Astrocyte of the cerebellum (primary cell): Measurements from ENCODE around the gene MAP2K2.

Experiments
- DNase-seq: peaks from one replicate; pipeline ENCODE4 v3.0.0-alpha.2; 2011; ENCODE audit warnings: low read depth
- H3K4me3 ChIP-seq: 2 replicates; pipeline ENCODE4 v1.5.1; 2011; ENCODE audit warnings: mild to moderate bottlenecking, low read depth, low read length, moderate library complexity
- in situ Hi-C: cut with HindIII; loops from 2 replicates; pipeline ENCODE4 v1.10.0; 2017; ENCODE audit warnings: low sequenced_read_pairs
- TF ChIP-seq, protein P1 (sequence below): IDR thresholded peaks from 2 replicates; pipeline ENCODE4 v1.5.1; 2012; ENCODE audit warnings: low read length, low read depth, moderate library complexity, mild to moderate bottlenecking; ENCODE audit errors: missing control alignments

The MAP2K2 gene

DNA sequence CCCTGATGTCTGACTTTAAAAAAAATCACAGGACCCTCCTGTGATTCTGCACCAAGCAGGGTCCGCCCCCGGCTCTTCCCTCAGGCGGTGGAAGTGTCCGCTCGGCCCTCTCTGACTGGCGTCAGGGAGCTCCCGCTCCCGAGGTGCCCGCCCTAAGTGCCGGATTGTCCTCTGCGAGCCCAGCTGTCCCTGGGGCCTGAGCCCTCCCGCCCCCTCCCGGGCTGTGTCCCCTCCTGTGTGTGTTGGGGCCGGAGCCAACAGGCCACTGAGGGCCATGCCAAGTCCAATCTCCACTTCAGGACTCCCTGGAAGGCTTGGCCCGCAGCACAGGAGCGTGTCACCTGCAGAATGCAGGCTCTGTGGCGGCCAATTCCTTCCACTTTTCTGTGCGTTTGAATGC is 25.4 kb downstream of the MAP2K2 start:
- TF ChIP-seq, protein P1, sequence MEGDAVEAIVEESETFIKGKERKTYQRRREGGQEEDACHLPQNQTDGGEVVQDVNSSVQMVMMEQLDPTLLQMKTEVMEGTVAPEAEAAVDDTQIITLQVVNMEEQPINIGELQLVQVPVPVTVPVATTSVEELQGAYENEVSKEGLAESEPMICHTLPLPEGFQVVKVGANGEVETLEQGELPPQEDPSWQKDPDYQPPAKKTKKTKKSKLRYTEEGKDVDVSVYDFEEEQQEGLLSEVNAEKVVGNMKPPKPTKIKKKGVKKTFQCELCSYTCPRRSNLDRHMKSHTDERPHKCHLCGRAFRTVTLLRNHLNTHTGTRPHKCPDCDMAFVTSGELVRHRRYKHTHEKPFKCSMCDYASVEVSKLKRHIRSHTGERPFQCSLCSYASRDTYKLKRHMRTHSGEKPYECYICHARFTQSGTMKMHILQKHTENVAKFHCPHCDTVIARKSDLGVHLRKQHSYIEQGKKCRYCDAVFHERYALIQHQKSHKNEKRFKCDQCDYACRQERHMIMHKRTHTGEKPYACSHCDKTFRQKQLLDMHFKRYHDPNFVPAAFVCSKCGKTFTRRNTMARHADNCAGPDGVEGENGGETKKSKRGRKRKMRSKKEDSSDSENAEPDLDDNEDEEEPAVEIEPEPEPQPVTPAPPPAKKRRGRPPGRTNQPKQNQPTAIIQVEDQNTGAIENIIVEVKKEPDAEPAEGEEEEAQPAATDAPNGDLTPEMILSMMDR = no peak
- H3K4me3 ChIP-seq = no peak overlapping the region
- no peak for DNase-seq
- in situ Hi-C loops = no loop called here

DNA sequence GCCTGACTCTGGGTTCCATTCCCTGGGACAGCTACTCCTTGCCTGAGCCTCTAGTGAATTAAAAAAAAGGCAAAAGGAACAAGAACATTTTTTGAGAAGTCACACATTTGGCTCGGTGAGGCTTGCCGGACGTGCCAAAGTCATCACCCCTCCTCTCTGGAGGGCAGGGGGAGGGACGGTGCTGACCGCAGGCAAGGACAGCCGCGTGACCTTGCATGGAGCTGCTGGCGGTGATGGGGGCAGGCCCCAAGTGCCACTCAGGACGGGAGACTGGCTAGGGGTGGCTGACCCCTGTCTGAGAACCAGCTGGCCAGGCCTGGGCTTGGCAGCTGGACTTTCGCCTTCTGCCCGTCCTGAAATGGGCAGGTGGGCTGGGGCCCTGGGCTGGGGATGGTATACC is 26.4 kb downstream of the MAP2K2 start:
- in situ Hi-C loops = no loop called here
- TF ChIP-seq, protein P1 = no peak
- H3K4me3 ChIP-seq = no peak overlapping the region
- DNase-seq = no peak

DNA sequence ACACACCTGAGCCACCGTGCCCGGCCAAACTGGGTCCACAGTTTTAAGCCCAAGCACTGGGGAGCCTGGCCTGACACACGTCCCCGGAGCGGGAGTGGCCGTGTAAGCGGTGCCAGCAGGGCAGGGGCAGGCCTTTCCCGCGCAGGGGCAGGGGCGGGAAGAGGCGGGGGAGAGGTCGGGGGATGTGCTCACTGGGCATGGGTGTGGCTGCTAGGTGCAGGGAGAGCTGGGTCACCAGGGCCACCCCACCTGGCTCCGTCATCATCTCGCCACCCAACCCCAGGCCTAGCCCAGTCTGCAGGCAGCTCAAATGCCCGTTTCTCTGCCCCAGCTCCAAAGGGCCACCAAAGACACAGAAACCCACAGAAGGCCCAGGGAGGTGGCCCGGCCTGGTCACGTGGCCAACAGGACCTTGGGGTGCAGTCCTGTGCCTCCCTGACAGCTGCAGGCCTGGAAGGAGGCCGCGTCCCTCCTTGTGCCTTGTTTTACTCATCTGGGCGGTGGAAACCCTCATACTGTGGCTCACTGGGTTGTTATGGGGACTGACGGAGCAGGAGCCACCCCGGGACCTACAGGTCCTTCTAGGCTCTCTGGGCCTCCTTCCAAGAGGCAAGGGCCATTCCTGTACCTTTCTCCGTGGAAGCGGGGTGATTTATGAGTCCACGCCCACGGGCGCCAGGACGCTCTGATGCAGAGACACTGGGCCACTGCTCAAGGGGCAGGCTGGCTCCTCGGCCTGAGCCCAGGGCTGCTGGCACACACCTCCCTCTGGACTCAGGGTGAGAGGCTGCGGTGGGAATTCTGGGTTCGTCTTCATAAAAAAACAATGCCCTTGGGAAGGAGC is 27.7 kb downstream of the MAP2K2 start:
- H3K4me3 ChIP-seq = no peak overlapping the region
- TF ChIP-seq, protein P1 = no peak
- no peak for DNase-seq
- in situ Hi-C loops = no loop called here

DNA sequence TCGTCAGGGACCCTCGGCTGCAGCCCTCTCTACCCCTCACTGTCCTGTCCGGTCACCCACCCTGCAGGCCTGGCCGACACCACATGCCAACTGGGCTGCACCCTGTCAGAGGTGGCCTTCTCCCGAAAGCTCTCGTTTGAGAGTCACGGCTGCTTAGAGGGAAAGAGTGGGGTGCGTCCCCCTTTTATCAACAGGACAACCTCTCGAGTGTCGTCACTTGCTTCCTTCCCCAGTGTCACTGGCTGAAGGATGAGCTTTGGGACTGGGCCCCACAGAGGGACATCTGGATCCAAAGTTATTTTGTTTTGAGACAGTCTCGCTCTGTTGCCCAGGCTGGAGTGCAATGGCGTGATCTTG is 28.5 kb downstream of the MAP2K2 start:
- TF ChIP-seq, protein P1 = no peak
- in situ Hi-C loops = no loop called here
- no peak overlapping the region for H3K4me3 ChIP-seq
- DNase-seq = no peak

DNA sequence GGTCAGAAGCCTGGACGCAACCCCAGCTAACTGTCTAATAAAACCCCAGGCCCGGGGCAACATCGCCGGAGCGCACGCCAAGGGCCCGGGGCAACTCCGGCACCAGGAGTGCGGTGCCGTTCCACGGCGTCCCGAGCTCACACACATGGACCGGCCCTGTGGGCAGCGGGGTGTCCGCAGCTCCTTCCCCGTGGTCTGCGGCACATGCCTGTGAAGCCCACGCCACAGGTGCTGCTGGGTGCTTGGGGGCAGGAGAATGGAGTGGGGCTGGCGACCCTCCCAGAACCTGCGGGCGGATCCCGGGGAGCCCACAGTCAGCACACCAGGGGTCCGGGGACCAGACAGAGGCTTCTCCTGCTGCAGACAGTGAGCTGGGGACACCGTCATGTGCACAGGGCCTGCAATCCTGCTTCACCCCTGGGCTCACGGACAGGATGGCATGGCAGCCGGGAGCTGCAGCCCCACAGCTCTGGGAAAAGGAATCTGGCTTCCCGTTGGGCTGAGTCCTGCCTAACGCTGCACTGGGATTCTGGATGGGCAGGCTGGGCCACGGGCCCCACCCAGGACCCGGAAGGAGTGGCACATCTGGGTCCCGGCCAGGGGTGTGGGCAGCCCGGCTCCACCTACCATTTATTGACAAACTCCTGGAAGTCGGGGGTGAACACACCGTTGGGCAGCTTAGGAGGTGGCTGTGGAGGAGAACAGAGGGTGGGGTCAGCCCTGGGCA is 29.0 kb downstream of the MAP2K2 start:
- TF ChIP-seq, protein P1 = no peak
- no peak for DNase-seq
- in situ Hi-C loops = no loop called here
- no peak overlapping the region for H3K4me3 ChIP-seq

DNA sequence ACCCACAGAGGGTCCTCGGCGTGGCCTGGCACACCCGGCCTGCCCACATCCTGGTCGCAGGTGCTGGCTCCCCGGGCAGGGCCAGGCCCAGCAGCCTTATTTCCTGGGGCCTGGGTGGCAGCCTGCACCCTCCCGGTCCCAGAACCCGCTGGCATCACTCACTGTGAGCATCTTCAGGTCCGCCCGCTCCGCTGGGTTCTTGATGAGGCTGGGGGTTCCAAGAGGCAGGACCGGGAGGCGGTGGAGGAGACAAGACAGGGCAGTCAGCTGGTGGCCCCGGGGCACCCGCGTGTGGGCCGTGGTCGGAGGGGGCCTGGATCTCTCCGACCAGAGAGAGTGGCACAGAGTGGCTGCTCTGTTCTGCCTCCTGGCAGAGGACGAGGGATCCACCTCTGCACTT is 29.6 kb downstream of the MAP2K2 start:
- H3K4me3 ChIP-seq = no peak overlapping the region
- in situ Hi-C loops = no loop called here
- TF ChIP-seq, protein P1 = no peak

More for the DNA sequence above, 29.6 kb downstream of the MAP2K2 start:
- no peak for DNase-seq
